HepG2 (cell line): Measurements from ENCODE around the gene PSMD1. TPM values are rescaled to one million over a fixed set of nuclear protein-coding genes. Genes with fewer than 3 reads are reported as not detected.

Experiments used
- GLMP ChIP-seq: sonication (generic); formaldehyde crosslinking; IDR thresholded peaks from 2 replicates; pipeline ENCODE4 v1.9.0; 2021; ENCODE audit warnings: missing genetic modification reagents, mild to moderate bottlenecking, borderline replicate concordance
- GMEB2 ChIP-seq: IDR thresholded peaks from 2 replicates; pipeline ENCODE4 v1.6.1; 2016; ENCODE audit warnings: missing biosample characterization, missing genetic modification reagents, low read depth
- HIC2 ChIP-seq: sonication (generic); formaldehyde crosslinking; IDR thresholded peaks from 2 replicates; pipeline ENCODE4 v1.9.0; 2022; ENCODE audit warnings: low read depth, missing genetic modification reagents
- HOMEZ ChIP-seq: IDR thresholded peaks from 2 replicates; pipeline ENCODE4 v1.6.1; 2016; ENCODE audit warnings: low read depth
- MAFG ChIP-seq: sonication (generic); formaldehyde crosslinking; IDR thresholded peaks from 2 replicates; pipeline ENCODE4 v1.5.1; 2020; ENCODE audit warnings: mild to moderate bottlenecking, missing genetic modification reagents
- MNT ChIP-seq: fragments of 450-650 bp; IDR thresholded peaks from 2 replicates; pipeline ENCODE4 v1.6.1; 2016
- NFYB ChIP-seq: sonication (generic); formaldehyde crosslinking; IDR thresholded peaks from 2 replicates; pipeline ENCODE4 v1.4.0; 2020; ENCODE audit warnings: missing genetic modification reagents
- NKX3-1 ChIP-seq: sonication (generic); formaldehyde crosslinking; IDR thresholded peaks from 2 replicates; pipeline ENCODE4 v1.5.0; 2020; ENCODE audit warnings: missing genetic modification reagents
- POLR2G ChIP-seq: fragments of 200-400 bp; formaldehyde crosslinking; IDR thresholded peaks from 2 replicates; pipeline ENCODE4 v1.6.1; 2018; ENCODE audit warnings: mild to moderate bottlenecking, low read depth, low read length, moderate library complexity
- SMAD9 ChIP-seq: sonication (generic); formaldehyde crosslinking; IDR thresholded peaks from 2 replicates; pipeline ENCODE4 v1.5.1; 2020; ENCODE audit warnings: mild to moderate bottlenecking, missing genetic modification reagents
- TERF1 ChIP-seq: sonication (generic); formaldehyde crosslinking; IDR thresholded peaks from 2 replicates; pipeline ENCODE4 v1.8.0; 2022; ENCODE audit warnings: mild to moderate bottlenecking, missing genetic modification reagents, moderate library complexity
- YEATS2 ChIP-seq: sonication (generic); formaldehyde crosslinking; IDR thresholded peaks from 2 replicates; pipeline ENCODE4 v1.4.0; 2020; ENCODE audit warnings: missing genetic modification reagents, borderline replicate concordance
- ZNF281 ChIP-seq: sonication (generic); formaldehyde crosslinking; IDR thresholded peaks from 2 replicates; pipeline ENCODE4 v1.4.0; 2020; ENCODE audit warnings: missing genetic modification reagents, borderline replicate concordance
- ZNF317 ChIP-seq: sonication (generic); formaldehyde crosslinking; IDR thresholded peaks from 2 replicates; pipeline ENCODE4 v1.5.0; 2020; ENCODE audit warnings: mild to moderate bottlenecking, missing genetic modification reagents
- polyA plus RNA-seq, 8 experiments: library from polyadenylated mRNA; depleted of rRNA in 3 of 8; stranded (reverse) in 7 of 8; unstranded in 1 of 8; fragments of >200 nt; fragmentation: Illumina TruSeq in 4 of 8; extraction: Trizol in 4 of 8; gene quantifications; 2 replicates each; pipeline versions ENCODE4 v1.2.1 to v1.2.3, GENCODE V29; 2011 to 2016; ENCODE audit warnings: low read depth in 4 of 8, missing spikeins in 1 of 8, mixed read lengths in 1 of 8; ENCODE audit not compliant: insufficient read depth in 1 of 8
- total RNA-seq, 5 experiments: library from RNA; depleted of rRNA; stranded (reverse); fragments of >200 nt; fragmentation: Illumina TruSeq; extraction: Trizol; gene quantifications; 2 replicates each; pipeline ENCODE4 v1.2.3, GENCODE V29; 2016; ENCODE audit warnings: low read depth in 1 of 5

Gene PSMD1
- total and polyA plus RNA-seq, 2 of the 13 experiments (the other 11 are each of a cell fraction or from before 2014, with no cell fraction given), result 136 to 191 TPM

- TF ChIP-seq ZNF281 (CRISPR knock-in tag) (peak; percentile 26; the same call in 1 of the 2 replicates), HIC2 (CRISPR knock-in tag) (peak; percentile 20; the same call in 1 of the 2 replicates), HOMEZ (peak; percentile 80), NFYB (CRISPR knock-in tag) (no peak), MAFG (no peak), GLMP (CRISPR knock-in tag) (no peak), GMEB2 (no peak), POLR2G (no peak), YEATS2 (CRISPR knock-in tag) (no peak), ZNF317 (CRISPR knock-in tag) (no peak), SMAD9 (CRISPR knock-in tag) (no peak), MNT (no peak), TERF1 (CRISPR knock-in tag) (no peak), NKX3-1 (CRISPR knock-in tag) (no peak)
Measured at GRCh38 chr2:231034291-231034882, 22.3 kb upstream of the PSMD1 start (continued).
